Measurements from ENCODE around the gene DFFA.
"Not testable (repeated sequence)": the region's sequence is repeated elsewhere in the genome, so short reads cannot be mapped to it uniquely, and the experiment has no call there.

The DFFA gene

GRCh38 chr1:10506046-10506676 is 33.8 kb upstream of the DFFA start:
- DNase-seq (ENCODE audit: low read depth) = not testable (repeated sequence)

GRCh38 chr1:10504249-10504648 is 31.9 kb upstream of the DFFA start:
- DNase-seq (ENCODE audit: low read depth) = no peak

GRCh38 chr1:10502206-10502605 is 29.9 kb upstream of the DFFA start:
- DNase-seq (ENCODE audit: low read depth) = no peak

- no peak for DNase-seq (ENCODE audit: low read depth)
Measured at GRCh38 chr1:10498231-10498630, 25.9 kb upstream of the DFFA start.

GRCh38 chr1:10497109-10497508 is 24.8 kb upstream of the DFFA start:
- no peak for DNase-seq (ENCODE audit: low read depth)

- no peak for DNase-seq (ENCODE audit: low read depth)
Measured at GRCh38 chr1:10495952-10496351, 23.6 kb upstream of the DFFA start.

GRCh38 chr1:10495475-10495817 is 23.1 kb upstream of the DFFA start:
- no peak for DNase-seq (ENCODE audit: low read depth)

GRCh38 chr1:10494754-10495474 is 22.6 kb upstream of the DFFA start:
- no peak for DNase-seq (ENCODE audit: low read depth)

- DNase-seq (ENCODE audit: low read depth) = no peak
Measured at GRCh38 chr1:10494418-10494753, 22.1 kb upstream of the DFFA start.

GRCh38 chr1:10490286-10490970 is 18.1 kb upstream of the DFFA start:
- no peak for DNase-seq (ENCODE audit: low read depth)

- DNase-seq (ENCODE audit: low read depth) = no peak
Measured at GRCh38 chr1:10489291-10490055, 17.1 kb upstream of the DFFA start.

GRCh38 chr1:10484521-10484920 is 12.2 kb upstream of the DFFA start:
- DNase-seq (ENCODE audit: low read depth) = no peak

GRCh38 chr1:10480614-10481013 is 8.3 kb upstream of the DFFA start:
- no peak for DNase-seq (ENCODE audit: low read depth)

GRCh38 chr1:10479296-10479695 is 7.0 kb upstream of the DFFA start:
- DNase-seq (ENCODE audit: low read depth) = no peak

GRCh38 chr1:10475510-10475909 is 3.2 kb upstream of the DFFA start:
- no peak for DNase-seq (ENCODE audit: low read depth)

GRCh38 chr1:10474613-10475507 is 2.5 kb upstream of the DFFA start, which contains the start of gene PEX14:
PEX14 (plus strand) TSS chr1:10474950; CDS start chr1:10474967, 17 bp downstream.
- peak; percentile 53 for DNase-seq (ENCODE audit: low read depth)

GRCh38 chr1:10474309-10474612 is 1.9 kb upstream of the DFFA start:
- DNase-seq (ENCODE audit: low read depth) = not testable (repeated sequence)

GRCh38 chr1:10473145-10473765 is 926 bp upstream of the DFFA start:
- no peak for DNase-seq (ENCODE audit: low read depth)

GRCh38 chr1:10471411-10472219 is 714 bp downstream of the DFFA start:
- DNase-seq (ENCODE audit: low read depth) = no peak

- no peak for DNase-seq (ENCODE audit: low read depth)
Measured at GRCh38 chr1:10470043-10470442, 2.3 kb downstream of the DFFA start.

All from HS-5 (cell line).